ENCODE measurements around the gene ZNF20. TPM values are rescaled to one million over a fixed set of nuclear protein-coding genes. Genes with fewer than 3 reads are reported as not detected.

ZNF20 gene
- total and polyA plus RNA-seq, 10 of the 15 experiments (the other 5 are each of a cell fraction or from before 2014, with no cell fraction given), result 2.0 to 5.1 (median 2.6) TPM

DNA sequence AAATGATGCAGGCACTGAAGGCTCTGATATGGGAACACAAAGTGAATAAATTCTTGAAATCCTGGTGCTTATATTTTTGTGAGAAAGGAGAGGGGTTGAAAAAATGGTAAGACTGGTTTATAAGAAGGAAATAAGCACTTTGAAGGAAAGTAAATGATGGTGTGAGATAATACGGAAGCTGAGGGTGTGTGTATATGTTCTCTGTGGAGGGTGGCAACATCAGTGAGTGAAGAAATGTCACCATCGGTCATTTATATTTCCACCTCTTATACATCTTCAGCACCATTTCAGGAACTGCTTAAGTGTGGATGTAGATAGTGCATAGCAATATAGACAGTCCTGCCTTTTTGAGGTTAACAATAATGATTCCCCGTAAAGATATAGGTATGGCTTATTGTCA lies 40.2 kb upstream of the ZNF20 start:
- ChIA-PET SMC1A (ENCODE audit: uncharacterized antibody, unreplicated experiment) (no interaction called here), CTCF (no interaction called here), RAD21 (ENCODE audit: unreplicated experiment) (no interaction called here), POLR2A (no interaction called here)
- Histone ChIP-seq H2AFZ (ENCODE audit: control insufficient read depth, low read depth, low read length) (no peak overlapping the region), H3K27me3 (replicated peaks in 1 of 2; ENCODE audit: control insufficient read depth in 2 of 2, insufficient read depth in 2 of 2, low read length in 1 of 2) (no peaks in the 10 kb centered on the region), H3K4me2 (ENCODE audit: control insufficient read depth, insufficient read depth) (no peak overlapping the region), H3K4me3 (no peak overlapping the region), H3K79me2 (ENCODE audit: control insufficient read depth, insufficient read depth, low read length) (peaks cover 1% of the 10 kb centered on the region; the same call in 1 of the 2 replicates), H4K20me1 (ENCODE audit: control insufficient read depth, insufficient read depth) (no peaks in the 10 kb centered on the region), H3K36me3 (ENCODE audit: control insufficient read depth in 2 of 2, insufficient read depth in 2 of 2, low read length in 1 of 2) (no peaks in the 10 kb centered on the region; a peak in 1 of 4 replicates), H3K4me1 (ENCODE audit: control insufficient read depth, insufficient read depth, low read length) (no peaks in the 10 kb centered on the region), H3K27ac (ENCODE audit: control insufficient read depth, insufficient read depth) (no peak overlapping the region), H3K9ac (ENCODE audit: control insufficient read depth, insufficient read depth, low read length) (no peak overlapping the region), H3K9me3 (replicated peaks; ENCODE audit: control insufficient read depth, insufficient read depth, low read length) (peaks cover 30% of the 10 kb centered on the region)
- FAIRE-seq (no peak), ATAC-seq (no peak), DNase-seq (ENCODE audit: low read depth, low spot score) (no peak)
- in situ Hi-C loops (cut with MboI) (no loop called here), intact Hi-C loops (cut with micrococcal nuclease; ENCODE audit: unreplicated experiment) (no loop called here)
- 96% methylated on average over 3 of the region's 3 CpGs for WGBS (ENCODE audit: insufficient coverage, insufficient replicate concordance, low lambda C conversion rate, missing lambda C conversion rate)
- BruUV-seq (replicated peaks), result TSS peak; percentile 23
- TF ChIP-seq, protein P1, sequence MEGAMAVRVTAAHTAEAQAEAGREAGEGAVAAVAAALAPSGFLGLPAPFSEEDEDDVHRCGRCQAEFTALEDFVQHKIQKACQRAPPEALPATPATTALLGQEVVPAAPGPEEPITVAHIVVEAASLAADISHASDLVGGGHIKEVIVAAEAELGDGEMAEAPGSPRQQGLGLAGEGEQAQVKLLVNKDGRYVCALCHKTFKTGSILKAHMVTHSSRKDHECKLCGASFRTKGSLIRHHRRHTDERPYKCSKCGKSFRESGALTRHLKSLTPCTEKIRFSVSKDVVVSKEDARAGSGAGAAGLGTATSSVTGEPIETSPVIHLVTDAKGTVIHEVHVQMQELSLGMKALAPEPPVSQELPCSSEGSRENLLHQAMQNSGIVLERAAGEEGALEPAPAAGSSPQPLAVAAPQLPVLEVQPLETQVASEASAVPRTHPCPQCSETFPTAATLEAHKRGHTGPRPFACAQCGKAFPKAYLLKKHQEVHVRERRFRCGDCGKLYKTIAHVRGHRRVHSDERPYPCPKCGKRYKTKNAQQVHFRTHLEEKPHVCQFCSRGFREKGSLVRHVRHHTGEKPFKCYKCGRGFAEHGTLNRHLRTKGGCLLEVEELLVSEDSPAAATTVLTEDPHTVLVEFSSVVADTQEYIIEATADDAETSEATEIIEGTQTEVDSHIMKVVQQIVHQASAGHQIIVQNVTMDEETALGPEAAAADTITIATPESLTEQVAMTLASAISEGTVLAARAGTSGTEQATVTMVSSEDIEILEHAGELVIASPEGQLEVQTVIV (IDR thresholded peaks at IDR 0.05; ENCODE audit: borderline replicate concordance, partially characterized antibody), result no peak
- TF ChIP-seq, protein P2, sequence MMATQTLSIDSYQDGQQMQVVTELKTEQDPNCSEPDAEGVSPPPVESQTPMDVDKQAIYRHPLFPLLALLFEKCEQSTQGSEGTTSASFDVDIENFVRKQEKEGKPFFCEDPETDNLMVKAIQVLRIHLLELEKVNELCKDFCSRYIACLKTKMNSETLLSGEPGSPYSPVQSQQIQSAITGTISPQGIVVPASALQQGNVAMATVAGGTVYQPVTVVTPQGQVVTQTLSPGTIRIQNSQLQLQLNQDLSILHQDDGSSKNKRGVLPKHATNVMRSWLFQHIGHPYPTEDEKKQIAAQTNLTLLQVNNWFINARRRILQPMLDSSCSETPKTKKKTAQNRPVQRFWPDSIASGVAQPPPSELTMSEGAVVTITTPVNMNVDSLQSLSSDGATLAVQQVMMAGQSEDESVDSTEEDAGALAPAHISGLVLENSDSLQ (IDR thresholded peaks at IDR 0.05), result no peak
- TF ChIP-seq NR2C2 (IDR thresholded peaks at IDR 0.05; ENCODE audit: borderline replicate concordance, control insufficient read depth, insufficient read length, low read depth) (no peak), BHLHE40 (IDR thresholded peaks at IDR 0.05; ENCODE audit: borderline replicate concordance in 1 of 2, low read depth in 2 of 2, low read length in 1 of 2) (no peak), SIX5 (IDR thresholded peaks at IDR 0.05; ENCODE audit: low read depth, low read length, severe bottlenecking) (no peak), TCF7 (IDR thresholded peaks at IDR 0.05; ENCODE audit: borderline replicate concordance) (no peak), BACH1 (IDR thresholded peaks at IDR 0.05; ENCODE audit: borderline replicate concordance) (no peak), CHD1 (IDR thresholded peaks at IDR 0.05; ENCODE audit: low read depth, low read length) (no peak), EP300 (IDR thresholded peaks at IDR 0.05; ENCODE audit: borderline replicate concordance in 1 of 2, control insufficient read depth in 1 of 2, low read depth in 2 of 2, low read length in 2 of 2) (no peak), EED (IDR thresholded peaks at IDR 0.05; ENCODE audit: low read depth) (no peak), SP1 (IDR thresholded peaks at IDR 0.05; ENCODE audit: low read depth, low read length) (no peak)
- TF ChIP-seq, protein P3, sequence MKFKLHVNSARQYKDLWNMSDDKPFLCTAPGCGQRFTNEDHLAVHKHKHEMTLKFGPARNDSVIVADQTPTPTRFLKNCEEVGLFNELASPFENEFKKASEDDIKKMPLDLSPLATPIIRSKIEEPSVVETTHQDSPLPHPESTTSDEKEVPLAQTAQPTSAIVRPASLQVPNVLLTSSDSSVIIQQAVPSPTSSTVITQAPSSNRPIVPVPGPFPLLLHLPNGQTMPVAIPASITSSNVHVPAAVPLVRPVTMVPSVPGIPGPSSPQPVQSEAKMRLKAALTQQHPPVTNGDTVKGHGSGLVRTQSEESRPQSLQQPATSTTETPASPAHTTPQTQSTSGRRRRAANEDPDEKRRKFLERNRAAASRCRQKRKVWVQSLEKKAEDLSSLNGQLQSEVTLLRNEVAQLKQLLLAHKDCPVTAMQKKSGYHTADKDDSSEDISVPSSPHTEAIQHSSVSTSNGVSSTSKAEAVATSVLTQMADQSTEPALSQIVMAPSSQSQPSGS (IDR thresholded peaks at IDR 0.05; ENCODE audit: low read length), result no peak
- TF ChIP-seq, protein P4, sequence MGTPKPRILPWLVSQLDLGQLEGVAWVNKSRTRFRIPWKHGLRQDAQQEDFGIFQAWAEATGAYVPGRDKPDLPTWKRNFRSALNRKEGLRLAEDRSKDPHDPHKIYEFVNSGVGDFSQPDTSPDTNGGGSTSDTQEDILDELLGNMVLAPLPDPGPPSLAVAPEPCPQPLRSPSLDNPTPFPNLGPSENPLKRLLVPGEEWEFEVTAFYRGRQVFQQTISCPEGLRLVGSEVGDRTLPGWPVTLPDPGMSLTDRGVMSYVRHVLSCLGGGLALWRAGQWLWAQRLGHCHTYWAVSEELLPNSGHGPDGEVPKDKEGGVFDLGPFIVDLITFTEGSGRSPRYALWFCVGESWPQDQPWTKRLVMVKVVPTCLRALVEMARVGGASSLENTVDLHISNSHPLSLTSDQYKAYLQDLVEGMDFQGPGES (IDR thresholded peaks at IDR 0.05), result no peak
- TF ChIP-seq, protein P5, sequence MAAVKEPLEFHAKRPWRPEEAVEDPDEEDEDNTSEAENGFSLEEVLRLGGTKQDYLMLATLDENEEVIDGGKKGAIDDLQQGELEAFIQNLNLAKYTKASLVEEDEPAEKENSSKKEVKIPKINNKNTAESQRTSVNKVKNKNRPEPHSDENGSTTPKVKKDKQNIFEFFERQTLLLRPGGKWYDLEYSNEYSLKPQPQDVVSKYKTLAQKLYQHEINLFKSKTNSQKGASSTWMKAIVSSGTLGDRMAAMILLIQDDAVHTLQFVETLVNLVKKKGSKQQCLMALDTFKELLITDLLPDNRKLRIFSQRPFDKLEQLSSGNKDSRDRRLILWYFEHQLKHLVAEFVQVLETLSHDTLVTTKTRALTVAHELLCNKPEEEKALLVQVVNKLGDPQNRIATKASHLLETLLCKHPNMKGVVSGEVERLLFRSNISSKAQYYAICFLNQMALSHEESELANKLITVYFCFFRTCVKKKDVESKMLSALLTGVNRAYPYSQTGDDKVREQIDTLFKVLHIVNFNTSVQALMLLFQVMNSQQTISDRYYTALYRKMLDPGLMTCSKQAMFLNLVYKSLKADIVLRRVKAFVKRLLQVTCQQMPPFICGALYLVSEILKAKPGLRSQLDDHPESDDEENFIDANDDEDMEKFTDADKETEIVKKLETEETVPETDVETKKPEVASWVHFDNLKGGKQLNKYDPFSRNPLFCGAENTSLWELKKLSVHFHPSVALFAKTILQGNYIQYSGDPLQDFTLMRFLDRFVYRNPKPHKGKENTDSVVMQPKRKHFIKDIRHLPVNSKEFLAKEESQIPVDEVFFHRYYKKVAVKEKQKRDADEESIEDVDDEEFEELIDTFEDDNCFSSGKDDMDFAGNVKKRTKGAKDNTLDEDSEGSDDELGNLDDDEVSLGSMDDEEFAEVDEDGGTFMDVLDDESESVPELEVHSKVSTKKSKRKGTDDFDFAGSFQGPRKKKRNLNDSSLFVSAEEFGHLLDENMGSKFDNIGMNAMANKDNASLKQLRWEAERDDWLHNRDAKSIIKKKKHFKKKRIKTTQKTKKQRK (IDR thresholded peaks at IDR 0.05; ENCODE audit: low read depth, low read length), result no peak

Data from GM12878 (cell line).